Breast epithelium (tissue), 3 donors: ENCODE data around the gene CGB7.
"Not testable (repeated sequence)": the region's sequence is repeated elsewhere in the genome, so short reads cannot be mapped to it uniquely, and the experiment has no call there.

Experiments
- POLR2A ChIP-seq: fragments of 450-650 bp; IDR thresholded peaks from one replicate; pipeline ENCODE4 v1.6.1; 2016; ENCODE audit warnings: antibody characterized with exemption, mild to moderate bottlenecking, moderate library complexity
- POLR2AphosphoS5 ChIP-seq, 3 donors: sonication (generic); formaldehyde crosslinking; IDR thresholded peaks; one replicate each; pipeline ENCODE4 v1.6.1; 2017; ENCODE audit warnings: antibody characterized with exemption in 3 of 3
- TF ChIP-seq, protein P1 (sequence below), 3 donors: fragments of 450-650 bp; IDR thresholded peaks; one replicate each; pipeline ENCODE4 v1.5.1; 2016 to 2017; ENCODE audit warnings: antibody characterized with exemption in 3 of 3, mild to moderate bottlenecking in 3 of 3, moderate library complexity in 3 of 3

DNA sequence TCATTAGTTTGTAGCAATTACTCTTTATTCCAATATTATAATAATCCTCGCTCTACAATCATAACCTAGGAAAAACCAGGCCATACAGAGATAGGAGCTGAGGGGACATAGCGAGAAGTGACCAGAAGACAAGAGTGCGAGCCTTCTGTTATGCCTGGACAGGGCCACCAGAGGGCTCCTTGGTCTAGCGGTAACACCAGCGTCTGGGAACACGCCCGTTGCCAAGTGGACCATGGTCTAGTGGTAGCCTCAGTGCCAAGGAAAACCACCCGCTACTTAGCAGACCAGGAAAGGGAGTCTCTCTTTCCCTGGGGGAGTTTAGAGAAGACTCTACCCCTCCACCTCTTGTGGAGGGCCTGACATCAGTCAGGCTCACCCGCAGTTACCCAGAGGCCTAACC, 17.3 kb upstream of the CGB7 start:
- TF ChIP-seq, protein P1, sequence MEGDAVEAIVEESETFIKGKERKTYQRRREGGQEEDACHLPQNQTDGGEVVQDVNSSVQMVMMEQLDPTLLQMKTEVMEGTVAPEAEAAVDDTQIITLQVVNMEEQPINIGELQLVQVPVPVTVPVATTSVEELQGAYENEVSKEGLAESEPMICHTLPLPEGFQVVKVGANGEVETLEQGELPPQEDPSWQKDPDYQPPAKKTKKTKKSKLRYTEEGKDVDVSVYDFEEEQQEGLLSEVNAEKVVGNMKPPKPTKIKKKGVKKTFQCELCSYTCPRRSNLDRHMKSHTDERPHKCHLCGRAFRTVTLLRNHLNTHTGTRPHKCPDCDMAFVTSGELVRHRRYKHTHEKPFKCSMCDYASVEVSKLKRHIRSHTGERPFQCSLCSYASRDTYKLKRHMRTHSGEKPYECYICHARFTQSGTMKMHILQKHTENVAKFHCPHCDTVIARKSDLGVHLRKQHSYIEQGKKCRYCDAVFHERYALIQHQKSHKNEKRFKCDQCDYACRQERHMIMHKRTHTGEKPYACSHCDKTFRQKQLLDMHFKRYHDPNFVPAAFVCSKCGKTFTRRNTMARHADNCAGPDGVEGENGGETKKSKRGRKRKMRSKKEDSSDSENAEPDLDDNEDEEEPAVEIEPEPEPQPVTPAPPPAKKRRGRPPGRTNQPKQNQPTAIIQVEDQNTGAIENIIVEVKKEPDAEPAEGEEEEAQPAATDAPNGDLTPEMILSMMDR (IDR thresholded peaks at IDR 0.05), result peak; percentile 68 to 82 (median 77)
- TF ChIP-seq POLR2AphosphoS5 (IDR thresholded peaks at IDR 0.05); POLR2A: not testable (repeated sequence)
